ENCODE data around the gene SCD5.

DNA sequence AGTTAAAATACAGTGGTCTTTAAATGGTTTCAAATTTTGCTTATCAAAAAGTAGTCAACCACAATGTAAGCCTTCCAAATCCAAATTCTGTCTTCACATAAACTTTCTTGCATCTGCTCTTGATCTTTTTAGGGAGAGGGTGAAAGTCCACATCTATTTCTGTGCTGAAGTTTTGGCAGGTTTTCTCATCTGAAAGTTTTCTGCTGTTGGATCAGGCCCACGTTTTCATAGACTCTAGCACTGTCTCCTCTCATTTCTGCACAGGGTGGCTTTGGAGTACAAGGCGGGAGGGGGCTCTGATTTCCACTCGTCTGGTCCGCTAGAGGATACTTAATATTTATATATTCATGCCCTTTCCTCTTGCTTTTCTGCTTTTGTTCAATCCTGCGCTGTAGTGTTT, 218.7 kb downstream of the SCD5 start:
- TF ChIP-seq, protein P1, sequence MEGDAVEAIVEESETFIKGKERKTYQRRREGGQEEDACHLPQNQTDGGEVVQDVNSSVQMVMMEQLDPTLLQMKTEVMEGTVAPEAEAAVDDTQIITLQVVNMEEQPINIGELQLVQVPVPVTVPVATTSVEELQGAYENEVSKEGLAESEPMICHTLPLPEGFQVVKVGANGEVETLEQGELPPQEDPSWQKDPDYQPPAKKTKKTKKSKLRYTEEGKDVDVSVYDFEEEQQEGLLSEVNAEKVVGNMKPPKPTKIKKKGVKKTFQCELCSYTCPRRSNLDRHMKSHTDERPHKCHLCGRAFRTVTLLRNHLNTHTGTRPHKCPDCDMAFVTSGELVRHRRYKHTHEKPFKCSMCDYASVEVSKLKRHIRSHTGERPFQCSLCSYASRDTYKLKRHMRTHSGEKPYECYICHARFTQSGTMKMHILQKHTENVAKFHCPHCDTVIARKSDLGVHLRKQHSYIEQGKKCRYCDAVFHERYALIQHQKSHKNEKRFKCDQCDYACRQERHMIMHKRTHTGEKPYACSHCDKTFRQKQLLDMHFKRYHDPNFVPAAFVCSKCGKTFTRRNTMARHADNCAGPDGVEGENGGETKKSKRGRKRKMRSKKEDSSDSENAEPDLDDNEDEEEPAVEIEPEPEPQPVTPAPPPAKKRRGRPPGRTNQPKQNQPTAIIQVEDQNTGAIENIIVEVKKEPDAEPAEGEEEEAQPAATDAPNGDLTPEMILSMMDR (conservative IDR thresholded peaks at IDR 0.05; ENCODE audit: low read depth, low read length) = no peak
- TF ChIP-seq RCOR1 (IDR thresholded peaks at IDR 0.05; ENCODE audit: insufficient replicate concordance, low read length) (no peak), POLR2A (IDR thresholded peaks at IDR 0.05; ENCODE audit: low read depth, low read length) (no peak), FOS (IDR thresholded peaks at IDR 0.05; ENCODE audit: low read depth, low read length) (no peak), USF2 (IDR thresholded peaks at IDR 0.05; ENCODE audit: low read depth, low read length) (no peak), CEBPB (IDR thresholded peaks at IDR 0.05; ENCODE audit: low read depth, low read length) (no peak), CHD1 (IDR thresholded peaks at IDR 0.05; ENCODE audit: low read depth, low read length) (no peak), SMC3 (IDR thresholded peaks at IDR 0.05; ENCODE audit: low read depth, low read length) (no peak), MXI1 (IDR thresholded peaks at IDR 0.05; ENCODE audit: borderline replicate concordance, low read depth, low read length) (no peak), MAFK (IDR thresholded peaks at IDR 0.05; ENCODE audit: low read depth, low read length) (no peak), RAD21 (IDR thresholded peaks at IDR 0.05; ENCODE audit: low read length) (no peak), RFX5 (IDR thresholded peaks at IDR 0.05; ENCODE audit: low read depth, low read length) (no peak)
- TF ChIP-seq, protein P2, sequence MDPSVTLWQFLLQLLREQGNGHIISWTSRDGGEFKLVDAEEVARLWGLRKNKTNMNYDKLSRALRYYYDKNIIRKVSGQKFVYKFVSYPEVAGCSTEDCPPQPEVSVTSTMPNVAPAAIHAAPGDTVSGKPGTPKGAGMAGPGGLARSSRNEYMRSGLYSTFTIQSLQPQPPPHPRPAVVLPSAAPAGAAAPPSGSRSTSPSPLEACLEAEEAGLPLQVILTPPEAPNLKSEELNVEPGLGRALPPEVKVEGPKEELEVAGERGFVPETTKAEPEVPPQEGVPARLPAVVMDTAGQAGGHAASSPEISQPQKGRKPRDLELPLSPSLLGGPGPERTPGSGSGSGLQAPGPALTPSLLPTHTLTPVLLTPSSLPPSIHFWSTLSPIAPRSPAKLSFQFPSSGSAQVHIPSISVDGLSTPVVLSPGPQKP (IDR thresholded peaks at IDR 0.05; ENCODE audit: borderline replicate concordance, low read depth, low read length) = no peak

Data from IMR-90 (cell line).